Transverse colon (tissue), 4 donors: Measurements from ENCODE around the gene SYNJ2. TPM values are rescaled to one million over a fixed set of nuclear protein-coding genes. Genes with fewer than 3 reads are reported as not detected.
A peak's percentile ranks its signal among the peaks of the same experiment; 100 is the strongest.

Source experiments
- DNase-seq: peaks from one replicate; pipeline ENCODE4 v3.0.0-alpha.2; 2019
- H3K27ac ChIP-seq, 4 donors: fragments of 200-600 bp; sonication (generic); 2 replicates each; pipeline ENCODE4 v1.5.1; 2016 to 2018; ENCODE audit warnings: inconsistent platforms in 4 of 4
- H3K27me3 ChIP-seq: fragments of 200-600 bp; sonication (generic); 2 replicates; pipeline ENCODE4 v1.5.1; 2017; ENCODE audit warnings: inconsistent platforms
- H3K36me3 ChIP-seq, 4 donors: fragments of 200-600 bp; sonication (generic); 2 replicates each; pipeline ENCODE4 v1.5.1; 2017 to 2019; ENCODE audit warnings: inconsistent platforms in 4 of 4
- H3K4me1 ChIP-seq, 4 donors: fragments of 200-600 bp; sonication (generic); 2 replicates each; pipeline ENCODE4 v1.5.1; 2017 to 2020; ENCODE audit warnings: inconsistent platforms in 4 of 4
- H3K4me3 ChIP-seq, 4 donors: fragments of 200-600 bp; sonication (generic); 1 replicate in 1 of 4; 2 replicates in 3 of 4; pipeline versions ENCODE4 v1.5.1 to v1.6.1; 2017 to 2019; ENCODE audit warnings: inconsistent platforms in 4 of 4
- H3K9me3 ChIP-seq, 2 donors: fragments of 200-600 bp; sonication (generic); 2 replicates each; pipeline ENCODE4 v1.5.1; 2017 to 2019; ENCODE audit warnings: inconsistent platforms in 2 of 2
- EP300 ChIP-seq: sonication (generic); formaldehyde crosslinking; IDR thresholded peaks from one replicate; pipeline ENCODE4 v1.6.1; 2017; ENCODE audit warnings: antibody characterized with exemption, low read depth
- POLR2A ChIP-seq: fragments of 450-650 bp; IDR thresholded peaks from one replicate; pipeline ENCODE4 v1.6.1; 2016; ENCODE audit warnings: antibody characterized with exemption, mild to moderate bottlenecking, moderate library complexity
- POLR2AphosphoS5 ChIP-seq, 3 donors: sonication (generic); formaldehyde crosslinking; IDR thresholded peaks; one replicate each; pipeline ENCODE4 v1.6.1; 2016; ENCODE audit warnings: antibody characterized with exemption in 3 of 3
- WGBS, 2 donors: methylation state at CpG; one replicate each; pipeline ENCODE4 v1.1.5; 2018; ENCODE audit warnings: low coverage in 1 of 2; 5-methylcytosine and 5-hydroxymethylcytosine counted together
- in situ Hi-C, 4 donors: fragments of 200-750 bp; cut with MboI; loops; one replicate each; pipeline versions ENCODE4 v1.15.0 to v1.15.1; 2017; ENCODE audit warnings: low sequenced_read_pairs in 3 of 4, low pct_ligation_motif_present in 1 of 4, low pct_unique_long_range_greater_than_20kb in 1 of 4
- intact Hi-C: fragments of 100-400 bp; cut with DNase I; formaldehyde crosslinking; loops from one replicate; pipeline ENCODE4 v1.15.1; 2023; ENCODE audit warnings: low total_unique reads
- total RNA-seq, 4 donors: library from RNA; depleted of rRNA; stranded (reverse); fragments of >200 nt; gene quantifications; one replicate each; pipeline ENCODE4 v1.1.0, GENCODE V29; 2016
- TF ChIP-seq, protein P1 (sequence below), 5 experiments: fragments of 200-600 bp in 3 of 5; fragments of 450-650 bp in 2 of 5; sonication (generic) in 3 of 5; IDR thresholded peaks; 1 replicate in 2 of 5; 2 replicates in 3 of 5; pipeline ENCODE4 v1.5.1; 2016 to 2017; ENCODE audit warnings: antibody characterized with exemption in 5 of 5, inconsistent platforms in 3 of 5, mild to moderate bottlenecking in 2 of 5, moderate library complexity in 1 of 5

SYNJ2 gene
- total RNA-seq, 4 donors from 2014 or later = 27.8 to 42.6 (median 31.8) TPM

DNA sequence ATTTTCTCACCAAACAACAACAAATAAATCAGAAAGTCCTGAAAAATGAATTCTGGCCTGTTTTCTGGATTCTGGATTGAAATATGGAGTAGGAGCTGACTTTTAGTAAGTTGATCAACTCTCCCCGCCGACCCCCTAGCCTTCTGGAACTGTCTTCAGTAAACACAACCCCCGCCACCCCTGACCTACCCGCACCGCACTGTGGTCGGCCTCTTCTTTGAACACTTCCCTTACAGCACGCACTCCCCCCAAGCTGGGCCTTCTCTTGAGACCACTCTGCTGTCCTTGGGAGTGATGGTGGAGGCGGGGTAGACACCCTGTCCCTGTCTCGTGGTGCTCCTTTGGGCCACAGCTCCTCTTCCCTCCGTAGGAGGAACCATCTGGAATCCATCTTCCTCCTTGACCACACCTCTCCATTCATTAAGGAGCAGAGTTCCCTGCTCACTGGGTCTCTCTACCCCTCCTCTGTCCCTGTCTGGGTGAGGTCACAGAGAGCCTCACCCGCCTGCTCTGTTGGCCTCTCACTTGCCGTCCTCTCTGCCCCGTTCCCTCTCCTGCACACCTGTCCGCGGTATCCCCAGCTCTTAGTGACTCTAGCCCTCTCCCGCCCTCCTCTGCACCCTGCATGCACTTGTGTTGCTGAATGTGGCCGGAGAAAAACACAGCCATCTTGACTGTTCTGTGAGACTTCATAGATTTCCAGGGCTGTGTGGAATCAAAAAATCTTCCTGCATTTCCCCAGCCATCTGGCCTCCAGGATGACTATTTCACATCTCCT, 19.1 kb downstream of the SYNJ2 start:
- Histone ChIP-seq H3K9me3 (no peaks in the 10 kb centered on the region), H3K27ac (peak overlapping the region in 3 of 4 donors; percentile 21 to 55 (median 52)), H3K4me1 (peaks cover 28 to 50% (median 42%) of the 10 kb centered on the region in 4 donors), H3K27me3 (no peaks in the 10 kb centered on the region), H3K4me3 (no peak overlapping the region), H3K36me3 (no peaks in the 10 kb centered on the region)
- in situ Hi-C loops (no loop called here), intact Hi-C loops (no loop called here)
- TF ChIP-seq EP300 (no peak), POLR2AphosphoS5 (IDR thresholded peaks at IDR 0.05) (no peak), POLR2A (no peak)
- TF ChIP-seq, protein P1, sequence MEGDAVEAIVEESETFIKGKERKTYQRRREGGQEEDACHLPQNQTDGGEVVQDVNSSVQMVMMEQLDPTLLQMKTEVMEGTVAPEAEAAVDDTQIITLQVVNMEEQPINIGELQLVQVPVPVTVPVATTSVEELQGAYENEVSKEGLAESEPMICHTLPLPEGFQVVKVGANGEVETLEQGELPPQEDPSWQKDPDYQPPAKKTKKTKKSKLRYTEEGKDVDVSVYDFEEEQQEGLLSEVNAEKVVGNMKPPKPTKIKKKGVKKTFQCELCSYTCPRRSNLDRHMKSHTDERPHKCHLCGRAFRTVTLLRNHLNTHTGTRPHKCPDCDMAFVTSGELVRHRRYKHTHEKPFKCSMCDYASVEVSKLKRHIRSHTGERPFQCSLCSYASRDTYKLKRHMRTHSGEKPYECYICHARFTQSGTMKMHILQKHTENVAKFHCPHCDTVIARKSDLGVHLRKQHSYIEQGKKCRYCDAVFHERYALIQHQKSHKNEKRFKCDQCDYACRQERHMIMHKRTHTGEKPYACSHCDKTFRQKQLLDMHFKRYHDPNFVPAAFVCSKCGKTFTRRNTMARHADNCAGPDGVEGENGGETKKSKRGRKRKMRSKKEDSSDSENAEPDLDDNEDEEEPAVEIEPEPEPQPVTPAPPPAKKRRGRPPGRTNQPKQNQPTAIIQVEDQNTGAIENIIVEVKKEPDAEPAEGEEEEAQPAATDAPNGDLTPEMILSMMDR (IDR thresholded peaks at IDR 0.05) = no peak
- WGBS, 2 donors = 88 to 90% methylated on average over 14 to 17 of the region's 17 CpGs
- DNase-seq = no peak

DNA sequence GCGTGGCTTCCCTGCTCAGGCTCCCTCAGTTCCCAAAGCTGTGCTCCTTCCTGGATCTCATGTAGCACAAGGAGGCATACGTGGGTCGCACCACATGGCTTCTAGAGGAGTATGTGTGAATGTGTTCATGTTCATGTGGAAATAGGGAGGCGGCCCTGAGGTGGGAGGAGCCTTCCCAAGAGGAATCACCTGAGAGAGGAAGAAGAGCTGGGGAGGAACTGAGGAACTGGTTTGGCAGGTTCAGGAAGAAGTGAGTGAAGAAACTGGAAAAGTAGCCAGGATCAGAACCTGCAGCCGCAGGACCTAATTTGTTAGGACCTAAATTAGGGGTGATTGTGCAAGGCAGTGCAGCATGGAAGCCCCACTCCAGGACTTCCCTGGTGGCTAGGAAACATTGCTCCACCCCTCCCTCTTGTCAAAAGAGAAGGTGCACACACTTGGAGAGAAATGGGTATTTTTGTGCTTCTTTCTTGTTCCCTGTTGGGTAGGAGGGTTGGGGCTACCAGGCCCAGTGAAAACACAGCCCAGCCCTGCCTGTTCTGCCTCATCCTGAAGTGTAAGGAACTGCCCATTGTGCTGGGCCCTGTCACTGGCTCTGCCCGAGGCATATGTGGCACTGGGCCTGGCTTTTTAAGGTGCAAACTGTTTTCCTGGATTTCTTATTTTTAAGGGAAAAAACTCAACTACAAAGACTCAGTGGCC, 20.7 kb downstream of the SYNJ2 start:
- peaks cover 28 to 50% (median 42%) of the 10 kb centered on the region in 4 donors for H3K4me1 ChIP-seq
- intact Hi-C loops (no loop called here), in situ Hi-C loops (no loop called here)
- no peaks in the 10 kb centered on the region for H3K36me3 ChIP-seq
- TF ChIP-seq, protein P1 (IDR thresholded peaks at IDR 0.05) = no peak
- TF ChIP-seq POLR2AphosphoS5 (IDR thresholded peaks at IDR 0.05) = peak in 1 of 3 donors; percentile 10
- no peak for TF ChIP-seq POLR2A
- 44 to 64% methylated on average over 2 to 6 of the region's 6 CpGs for WGBS, 2 donors
- H3K9me3 ChIP-seq = no peaks in the 10 kb centered on the region
- H3K4me3 ChIP-seq = no peak overlapping the region
- DNase-seq = peak; percentile 74
- no peaks in the 10 kb centered on the region for H3K27me3 ChIP-seq
- peak overlapping the region; percentile 85 to 88 (median 85) for H3K27ac ChIP-seq

DNA sequence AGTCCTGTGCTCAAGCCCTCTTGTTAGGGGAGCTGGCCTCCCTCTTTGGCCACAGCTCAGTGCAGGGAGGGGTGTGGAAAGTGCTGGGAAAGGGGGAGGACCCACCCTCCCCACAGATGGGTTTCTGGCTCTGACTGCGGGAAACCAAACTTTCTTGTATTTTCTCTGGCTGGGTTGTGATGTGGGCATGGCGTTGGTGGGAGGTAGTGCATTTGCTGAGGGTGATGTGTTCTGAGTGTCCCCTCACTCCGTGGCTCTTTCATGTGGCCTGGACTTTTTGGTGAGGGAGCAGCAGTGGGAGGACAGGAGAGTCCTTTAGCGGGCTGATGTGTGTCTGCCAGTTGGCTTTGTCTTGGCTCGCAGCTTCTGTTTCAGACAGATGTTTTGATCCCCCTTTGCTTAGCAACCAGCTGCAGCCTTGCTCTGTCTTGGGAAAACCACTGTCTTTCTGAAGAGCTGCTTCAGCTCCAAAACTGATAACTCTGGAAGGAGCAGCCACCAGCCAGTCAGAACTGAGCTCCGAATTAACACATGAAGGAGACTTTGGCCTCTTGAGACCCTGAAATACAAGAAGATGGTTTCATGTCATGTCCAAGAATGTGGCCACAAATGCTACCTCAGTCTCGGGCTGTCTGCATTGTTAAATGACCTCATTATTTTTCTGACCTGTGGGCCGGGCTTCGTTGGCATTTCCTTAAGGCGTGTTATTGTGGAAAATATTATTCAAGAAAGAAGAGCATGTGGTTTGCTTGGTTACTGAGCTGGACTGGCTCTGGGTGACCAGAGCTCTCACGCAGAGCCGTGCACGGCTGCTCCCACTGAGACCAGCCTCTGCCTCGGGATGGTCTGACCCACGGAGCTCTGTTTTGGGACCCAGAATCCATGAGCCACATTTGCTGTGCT, 21.5 kb downstream of the SYNJ2 start:
- no peaks in the 10 kb centered on the region for H3K27me3 ChIP-seq
- H3K27ac ChIP-seq = peak overlapping the region; percentile 85 to 88 (median 85)
- TF ChIP-seq POLR2AphosphoS5 (IDR thresholded peaks at IDR 0.05) = peak in 1 of 3 donors; percentile 32
- no peak for TF ChIP-seq EP300
- TF ChIP-seq POLR2A = peak; percentile 30
- in situ Hi-C loops (no loop called here), intact Hi-C loops (no loop called here)
- no peaks in the 10 kb centered on the region for H3K9me3 ChIP-seq
- WGBS, 2 donors = 40 to 44% methylated on average over 2 to 15 of the region's 15 CpGs
- H3K36me3 ChIP-seq = no peaks in the 10 kb centered on the region
- DNase-seq = peak; percentile 38
- H3K4me3 ChIP-seq = no peak overlapping the region
- peaks cover 28 to 56% (median 42%) of the 10 kb centered on the region in 4 donors for H3K4me1 ChIP-seq

DNA sequence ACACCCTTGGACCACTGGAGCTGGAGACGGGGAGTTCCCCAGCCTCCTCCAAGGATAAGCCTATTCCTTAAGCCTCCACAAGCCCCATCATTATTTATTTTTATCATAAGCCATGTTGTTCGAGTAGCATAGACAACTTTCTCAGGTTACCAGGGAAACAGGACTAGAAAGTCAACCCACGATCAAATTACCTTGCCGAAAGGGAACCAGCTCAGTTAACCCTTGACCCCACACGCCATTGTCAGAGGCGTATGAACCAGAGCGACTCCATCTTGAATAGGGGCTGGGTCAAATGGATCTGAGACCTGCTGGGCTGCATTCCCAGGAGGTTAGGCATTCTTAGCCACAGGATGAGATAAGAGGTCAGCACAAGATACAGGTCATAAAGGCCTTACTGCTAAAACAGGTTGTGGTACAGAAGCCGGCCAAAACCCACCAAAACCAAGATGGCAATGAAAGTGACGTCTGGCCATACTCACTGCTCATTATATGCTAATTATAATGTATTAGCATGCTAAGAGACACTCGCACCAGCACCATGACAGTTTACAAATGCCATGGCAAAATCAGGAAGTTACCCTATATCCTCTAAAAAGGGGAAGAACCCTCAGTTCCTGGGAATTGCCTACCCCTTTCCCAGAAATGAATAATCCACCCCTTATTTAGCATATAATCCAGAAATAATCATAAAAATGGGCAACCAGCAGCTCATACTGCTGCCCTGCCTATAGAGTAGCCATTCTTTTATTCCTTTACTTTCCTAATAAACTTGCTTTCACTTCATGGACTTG, 22.4 kb downstream of the SYNJ2 start:
- DNase-seq = no peak
- H3K9me3 ChIP-seq = no peaks in the 10 kb centered on the region
- H3K36me3 ChIP-seq = no peaks in the 10 kb centered on the region
- intact Hi-C loops (no loop called here), in situ Hi-C loops (no loop called here)
- peaks cover 28 to 61% (median 44%) of the 10 kb centered on the region in 4 donors for H3K4me1 ChIP-seq
- WGBS, 2 donors = 73 to 85% methylated on average over 5 to 10 of the region's 10 CpGs
- H3K4me3 ChIP-seq = no peak overlapping the region
- TF ChIP-seq EP300 = no peak
- peak; percentile 1 for TF ChIP-seq POLR2A
- no peaks in the 10 kb centered on the region for H3K27me3 ChIP-seq
- H3K27ac ChIP-seq = peak overlapping the region; percentile 85 to 88 (median 85)
